ENCODE data around the gene VDAC2.

The VDAC2 gene

GRCh38 chr10:75250934-75251333 lies 40.3 kb downstream of the VDAC2 start:
- TF ChIP-seq POU6F1 (CRISPR knock-in tag; IDR thresholded peaks at IDR 0.05; ENCODE audit: borderline replicate concordance, low read depth) (no peak), ESRRG (CRISPR knock-in tag; IDR thresholded peaks at IDR 0.05) (no peak), ZFP3 (CRISPR knock-in tag; IDR thresholded peaks at IDR 0.05) (no peak), CSDC2 (CRISPR knock-in tag; IDR thresholded peaks at IDR 0.05) (no peak), ZC3H10 (CRISPR knock-in tag; IDR thresholded peaks at IDR 0.05) (no peak), TSHZ2 (CRISPR knock-in tag; IDR thresholded peaks at IDR 0.05) (no peak), ARNTL (CRISPR knock-in tag; IDR thresholded peaks at IDR 0.05; ENCODE audit: borderline replicate concordance, low read depth) (no peak), TCF4 (CRISPR knock-in tag; IDR thresholded peaks at IDR 0.05; ENCODE audit: borderline replicate concordance) (no peak), ZFP30 (CRISPR knock-in tag; IDR thresholded peaks at IDR 0.05) (no peak), ZNF565 (CRISPR knock-in tag; conservative IDR thresholded peaks at IDR 0.05; ENCODE audit: low read depth) (no peak)
- no peak for ATAC-seq

GRCh38 chr10:75253281-75254220 lies 43.0 kb downstream of the VDAC2 start:
- TF ChIP-seq TSHZ2 (CRISPR knock-in tag; IDR thresholded peaks at IDR 0.05) (no peak), ZFP30 (CRISPR knock-in tag; IDR thresholded peaks at IDR 0.05) (peak; percentile 92)
- ATAC-seq, result no peak

GRCh38 chr10:75254739-75255138 lies 44.1 kb downstream of the VDAC2 start:
- no peak for TF ChIP-seq GLIS3 (CRISPR knock-in tag; IDR thresholded peaks at IDR 0.05)
- no peak for TF ChIP-seq TSHZ2 (CRISPR knock-in tag; IDR thresholded peaks at IDR 0.05)
- no peak for TF ChIP-seq TOX (CRISPR knock-in tag; IDR thresholded peaks at IDR 0.05; ENCODE audit: borderline replicate concordance)
- no peak for TF ChIP-seq POU6F1 (CRISPR knock-in tag; IDR thresholded peaks at IDR 0.05; ENCODE audit: borderline replicate concordance, low read depth)
- no peak for TF ChIP-seq PPARA (CRISPR knock-in tag; IDR thresholded peaks at IDR 0.05; ENCODE audit: borderline replicate concordance)
- TF ChIP-seq ZFP3 (CRISPR knock-in tag; IDR thresholded peaks at IDR 0.05), result no peak
- no peak for TF ChIP-seq CSRNP3 (CRISPR knock-in tag; IDR thresholded peaks at IDR 0.05)
- no peak for TF ChIP-seq PATZ1 (CRISPR knock-in tag; IDR thresholded peaks at IDR 0.05; ENCODE audit: borderline replicate concordance)
- no peak for TF ChIP-seq OSR1 (CRISPR knock-in tag; IDR thresholded peaks at IDR 0.05)
- TF ChIP-seq ZC3H10 (CRISPR knock-in tag; IDR thresholded peaks at IDR 0.05), result no peak
- TF ChIP-seq SNAI2 (CRISPR knock-in tag; IDR thresholded peaks at IDR 0.05), result no peak
- no peak for TF ChIP-seq ESRRG (CRISPR knock-in tag; IDR thresholded peaks at IDR 0.05)
- no peak for ATAC-seq
